GM23248 (cell line): ENCODE data around the gene NTF3. TPM values are rescaled to one million over a fixed set of nuclear protein-coding genes. Genes with fewer than 3 reads are reported as not detected.

Source experiments
- DNase-seq: peaks from one replicate; pipeline ENCODE4 v3.0.0-alpha.2; 2015
- H2AFZ ChIP-seq: fragments of 200-600 bp; sonication (generic); 2 replicates; pipeline ENCODE4 v1.6.1; 2016; ENCODE audit warnings: antibody characterized with exemption
- H3F3A ChIP-seq: fragments of 200-600 bp; sonication (generic); 2 replicates; pipeline ENCODE4 v1.6.1; 2016; ENCODE audit warnings: mild to moderate bottlenecking, antibody characterized with exemption, mixed run types; ENCODE audit not compliant: insufficient read depth
- H3K27ac ChIP-seq: fragments of 200-600 bp; sonication (generic); 2 replicates; pipeline ENCODE4 v1.5.1; 2016; ENCODE audit warnings: mild to moderate bottlenecking
- H3K27me3 ChIP-seq: fragments of 200-600 bp; sonication (generic); replicated peaks from 2 replicates; pipeline ENCODE4 v1.6.1; 2016; ENCODE audit warnings: mild to moderate bottlenecking; ENCODE audit not compliant: insufficient read depth
- H3K36me3 ChIP-seq: fragments of 200-600 bp; sonication (generic); 2 replicates; pipeline ENCODE4 v1.6.1; 2016; ENCODE audit warnings: low read depth, mild to moderate bottlenecking
- H3K4me1 ChIP-seq: fragments of 200-600 bp; sonication (generic); 2 replicates; pipeline ENCODE4 v1.6.1; 2016; ENCODE audit warnings: mild to moderate bottlenecking; ENCODE audit not compliant: insufficient read depth
- H3K4me2 ChIP-seq: fragments of 200-600 bp; sonication (generic); one replicate; pipeline ENCODE4 v1.6.1; 2016; ENCODE audit warnings: mild to moderate bottlenecking; ENCODE audit not compliant: unreplicated experiment
- H3K4me3 ChIP-seq: fragments of 200-600 bp; sonication (generic); 2 replicates; pipeline ENCODE4 v1.5.1; 2016; ENCODE audit warnings: mild to moderate bottlenecking
- H3K79me2 ChIP-seq: fragments of 200-600 bp; sonication (generic); 2 replicates; pipeline ENCODE4 v1.6.1; 2016; ENCODE audit warnings: mild to moderate bottlenecking; ENCODE audit not compliant: insufficient read depth
- H3K9ac ChIP-seq: fragments of 200-600 bp; sonication (generic); 2 replicates; pipeline ENCODE4 v1.6.1; 2016; ENCODE audit warnings: mild to moderate bottlenecking
- H3K9me2 ChIP-seq: fragments of 200-600 bp; sonication (generic); 2 replicates; pipeline ENCODE4 v1.6.1; 2016; ENCODE audit warnings: mixed run types, mild to moderate bottlenecking, moderate library complexity; ENCODE audit not compliant: insufficient read depth
- H3K9me3 ChIP-seq: fragments of 200-600 bp; sonication (generic); one replicate; pipeline ENCODE4 v1.6.1; 2017; ENCODE audit warnings: low read depth
- H4K20me1 ChIP-seq: fragments of 200-600 bp; sonication (generic); 2 replicates; pipeline ENCODE4 v1.6.0; 2016; ENCODE audit not compliant: insufficient read depth
- EZH2 ChIP-seq: fragments of 200-600 bp; sonication (generic); IDR thresholded peaks from 2 replicates; pipeline ENCODE4 v1.6.1; 2018; ENCODE audit warnings: antibody characterized with exemption, mild to moderate bottlenecking; ENCODE audit not compliant: insufficient read depth, poor library complexity, severe bottlenecking
- EZH2phosphoT487 ChIP-seq: fragments of 200-600 bp; sonication (generic); IDR thresholded peaks from 2 replicates; pipeline ENCODE4 v1.6.1; 2018; ENCODE audit warnings: antibody characterized with exemption, moderate library complexity, mild to moderate bottlenecking, low read depth; ENCODE audit not compliant: insufficient read depth
- WGBS, 2 experiments: methylation state at CpG; one replicate each; pipeline ENCODE4 v1.1.6; 2015 to 2017; ENCODE audit warnings: low lambda C conversion rate in 2 of 2, low coverage in 1 of 2; ENCODE audit errors: missing lambda C conversion rate in 2 of 2; 5-methylcytosine and 5-hydroxymethylcytosine counted together
- in situ Hi-C: fragments of 300-500 bp; cut with MboI; formaldehyde crosslinking; loops from 2 replicates; pipeline ENCODE4 v1.15.0; 2020
- polyA plus RNA-seq: library from polyadenylated mRNA; unstranded; fragments of >200 nt; fragmentation: Nextera tagmentation; extraction: Ambion mirVana; gene quantifications from 2 replicates; pipeline ENCODE4 v1.2.1, GENCODE V29; 2016
- total RNA-seq: library from RNA; depleted of rRNA; stranded (reverse); fragments of >200 nt; shearing (Covaris generic); gene quantifications from 2 replicates; pipeline ENCODE4 v1.2.3, GENCODE V29; 2014

The NTF3 gene
- total and polyA plus RNA-seq, 2 experiments from 2014 or later, result 4.8 to 6.0 TPM

GRCh38 chr12:5461966-5462365, 30.1 kb downstream of the NTF3 start:
- H3K9me2 ChIP-seq, result no peaks in the 10 kb centered on the region
- no peaks in the 10 kb centered on the region for H3K27me3 ChIP-seq
- 83 to 89% methylated on average over 1 of the region's 1 CpG for WGBS, 2 experiments
- 0 out of 2 replicates have a peak, but pooled peaks cover 4% of the 10 kb centered on the region for H3F3A ChIP-seq
- H3K36me3 ChIP-seq, result no peaks in the 10 kb centered on the region
- TF ChIP-seq EZH2, result no peak
- TF ChIP-seq EZH2phosphoT487, result no peak
- no peak overlapping the region for H3K9ac ChIP-seq
- in situ Hi-C loops, result no loop called here
- no peaks in the 10 kb centered on the region for H3K79me2 ChIP-seq
- H3K4me1 ChIP-seq, result peaks cover 18% of the 10 kb centered on the region
- no peaks in the 10 kb centered on the region for H3K9me3 ChIP-seq
- no peak overlapping the region for H3K4me3 ChIP-seq
- no peak for DNase-seq
- H3K27ac ChIP-seq, result no peak overlapping the region
- no peaks in the 10 kb centered on the region for H4K20me1 ChIP-seq
- no peak overlapping the region for H2AFZ ChIP-seq
- H3K4me2 ChIP-seq, result no peak overlapping the region

- no peak for DNase-seq
- Histone ChIP-seq H3K27me3 (no peaks in the 10 kb centered on the region), H3K4me2 (no peak overlapping the region), H3K9me2 (no peaks in the 10 kb centered on the region), H3K27ac (no peak overlapping the region), H3K4me1 (peaks cover 18% of the 10 kb centered on the region), H3K9ac (no peak overlapping the region), H3K36me3 (no peaks in the 10 kb centered on the region), H2AFZ (no peak overlapping the region), H4K20me1 (no peaks in the 10 kb centered on the region), H3K79me2 (no peaks in the 10 kb centered on the region), H3F3A (no peaks in the 10 kb centered on the region), H3K9me3 (no peaks in the 10 kb centered on the region), H3K4me3 (no peak overlapping the region)
- TF ChIP-seq EZH2phosphoT487 (no peak), EZH2 (no peak)
- in situ Hi-C loops, result no loop called here
- 71% methylated on average over 2 of the region's 2 CpGs for WGBS, 2 experiments
These were observed 32.2 kb downstream of the NTF3 start for GRCh38 chr12:5464096-5464495.

GRCh38 chr12:5465384-5465783, 33.5 kb downstream of the NTF3 start:
- in situ Hi-C loops, result no loop called here
- H3F3A ChIP-seq, result no peaks in the 10 kb centered on the region
- TF ChIP-seq EZH2 (no peak), EZH2phosphoT487 (no peak)

GRCh38 chr12:5466521-5466960, 34.6 kb downstream of the NTF3 start:
- no peaks in the 10 kb centered on the region for H3K79me2 ChIP-seq
- H3K9me2 ChIP-seq, result no peaks in the 10 kb centered on the region
- H3K27me3 ChIP-seq, result no peaks in the 10 kb centered on the region
- H3K4me1 ChIP-seq, result peaks cover 18% of the 10 kb centered on the region
- no peak overlapping the region for H3K9ac ChIP-seq
- H3F3A ChIP-seq, result no peaks in the 10 kb centered on the region
- H3K4me2 ChIP-seq, result peak overlapping the region; percentile 57
- 4 to 8% methylated on average over 5 of the region's 5 CpGs for WGBS, 2 experiments
- H4K20me1 ChIP-seq, result no peaks in the 10 kb centered on the region
- no peaks in the 10 kb centered on the region for H3K9me3 ChIP-seq
- peak; percentile 37 for DNase-seq
- no peak overlapping the region for H3K27ac ChIP-seq
- in situ Hi-C loops, result no loop called here
- no peaks in the 10 kb centered on the region for H3K36me3 ChIP-seq
- no peak overlapping the region for H3K4me3 ChIP-seq
- no peak for TF ChIP-seq EZH2phosphoT487
- peak overlapping the region; percentile 41 for H2AFZ ChIP-seq

More at GRCh38 chr12:5465384-5465783, 33.5 kb downstream of the NTF3 start:
- Histone ChIP-seq H3K4me3 (no peak overlapping the region), H3K79me2 (no peaks in the 10 kb centered on the region), H3K9me2 (no peaks in the 10 kb centered on the region), H3K27me3 (no peaks in the 10 kb centered on the region), H3K9ac (no peak overlapping the region), H2AFZ (no peak overlapping the region), H3K27ac (no peak overlapping the region), H3K9me3 (no peaks in the 10 kb centered on the region), H3K4me1 (peaks cover 18% of the 10 kb centered on the region), H3K36me3 (no peaks in the 10 kb centered on the region), H4K20me1 (no peaks in the 10 kb centered on the region), H3K4me2 (no peak overlapping the region)
- WGBS, 2 experiments, result 80 to 82% methylated on average over 6 of the region's 6 CpGs
- no peak for DNase-seq

- Histone ChIP-seq H3K27ac (no peak overlapping the region), H3K9me2 (no peaks in the 10 kb centered on the region), H3K4me3 (no peak overlapping the region), H3K27me3 (no peaks in the 10 kb centered on the region), H3K36me3 (no peaks in the 10 kb centered on the region), H3K4me2 (no peak overlapping the region), H3K4me1 (peaks cover 18% of the 10 kb centered on the region), H3K9me3 (no peaks in the 10 kb centered on the region), H3F3A (no peaks in the 10 kb centered on the region), H3K9ac (no peak overlapping the region), H2AFZ (no peak overlapping the region), H4K20me1 (no peaks in the 10 kb centered on the region), H3K79me2 (no peaks in the 10 kb centered on the region)
- in situ Hi-C loops, result no loop called here
- DNase-seq, result no peak
- 23 to 28% methylated on average over 2 of the region's 2 CpGs for WGBS, 2 experiments
- TF ChIP-seq EZH2 (no peak), EZH2phosphoT487 (no peak)
These were observed 36.0 kb downstream of the NTF3 start for GRCh38 chr12:5467931-5468330.
